DOHH2 (cell line): Measurements from ENCODE around the gene EPDR1.

Experiments used
- H3F3A ChIP-seq: fragments of 200-600 bp; sonication (generic), shearing (Covaris generic); 2 replicates; pipeline ENCODE4 v1.6.0; 2016; ENCODE audit warnings: antibody characterized with exemption, mild to moderate bottlenecking; ENCODE audit not compliant: control insufficient read depth, insufficient read depth
- H3K27ac ChIP-seq: fragments of 200-600 bp; sonication (generic); 2 replicates; pipeline ENCODE4 v1.5.1; 2014; ENCODE audit warnings: low read depth, mild to moderate bottlenecking, low read length, moderate library complexity
- H3K27me3 ChIP-seq: fragments of 200-600 bp; sonication (generic); 2 replicates; pipeline ENCODE4 v1.6.1; 2014; ENCODE audit warnings: mild to moderate bottlenecking, low read length, mixed read lengths; ENCODE audit not compliant: control insufficient read depth
- H3K36me3 ChIP-seq: fragments of 200-600 bp; sonication (generic); 2 replicates; pipeline ENCODE4 v1.6.1; 2014; ENCODE audit warnings: mild to moderate bottlenecking, low read length, moderate library complexity, mixed read lengths; ENCODE audit not compliant: control insufficient read depth
- H3K4me1 ChIP-seq: fragments of 200-600 bp; sonication (generic); 2 replicates; pipeline ENCODE4 v1.6.1; 2014; ENCODE audit warnings: mild to moderate bottlenecking, low read length, mixed read lengths; ENCODE audit not compliant: control insufficient read depth
- H3K4me2 ChIP-seq: fragments of 200-600 bp; sonication (generic); 2 replicates; pipeline ENCODE4 v1.6.0; 2014; ENCODE audit warnings: mild to moderate bottlenecking, low read length, moderate library complexity
- H3K4me3 ChIP-seq: fragments of 200-600 bp; sonication (generic); 2 replicates; pipeline ENCODE4 v1.5.1; 2014; ENCODE audit warnings: mild to moderate bottlenecking, low read length, mixed read lengths
- H3K79me2 ChIP-seq: fragments of 200-600 bp; sonication (generic); 2 replicates; pipeline ENCODE4 v1.6.1; 2014; ENCODE audit warnings: mild to moderate bottlenecking, low read length, mixed read lengths; ENCODE audit not compliant: control insufficient read depth
- H3K9me2 ChIP-seq: fragments of 200-600 bp; sonication (generic); replicated peaks from 2 replicates; pipeline ENCODE4 v1.6.1; 2014; ENCODE audit warnings: mild to moderate bottlenecking, low read length, mixed read lengths; ENCODE audit not compliant: control insufficient read depth
- H3K9me3 ChIP-seq: fragments of 200-600 bp; sonication (generic); 2 replicates; pipeline ENCODE4 v1.6.1; 2014; ENCODE audit warnings: antibody characterized with exemption, low read length, mixed read lengths; ENCODE audit not compliant: control insufficient read depth, insufficient read depth
- H4K20me1 ChIP-seq: fragments of 200-600 bp; sonication (generic); 2 replicates; pipeline ENCODE4 v1.6.0; 2014; ENCODE audit warnings: low read depth, mild to moderate bottlenecking, antibody characterized with exemption, low read length, moderate library complexity; ENCODE audit not compliant: control insufficient read depth, insufficient read depth
- CTCF ChIP-seq: fragments of 200-600 bp; sonication (generic); IDR thresholded peaks from one replicate; pipeline ENCODE4 v1.5.1; 2014; ENCODE audit warnings: antibody characterized with exemption, mild to moderate bottlenecking, low read depth, low read length; ENCODE audit not compliant: poor library complexity, severe bottlenecking
- EZH2phosphoT487 ChIP-seq: fragments of 200-600 bp; sonication (generic); IDR thresholded peaks from 2 replicates; pipeline ENCODE4 v1.6.1; 2017; ENCODE audit warnings: borderline replicate concordance, mild to moderate bottlenecking, antibody characterized with exemption, low read length, moderate library complexity, mixed read lengths

The EPDR1 gene

DNA sequence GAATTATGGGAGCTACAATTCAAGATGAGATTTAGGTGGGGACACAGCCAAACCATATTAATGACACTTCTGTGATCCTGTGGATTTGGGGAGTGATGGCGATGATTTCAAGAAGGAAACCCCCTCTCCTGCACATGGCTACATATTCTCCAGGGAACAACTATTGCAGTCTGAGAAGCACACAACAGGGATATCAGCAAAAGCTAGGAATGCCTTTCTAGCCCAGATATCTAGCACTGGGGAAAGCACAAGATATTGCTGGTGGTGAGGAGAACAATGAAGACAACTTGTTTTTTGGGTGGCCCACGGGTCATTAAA lies 24.3 kb downstream of the EPDR1 start:
- Histone ChIP-seq H3K27me3 (no peaks in the 10 kb centered on the region), H3K9me2 (no peaks in the 10 kb centered on the region), H3F3A (no peaks in the 10 kb centered on the region), H3K4me1 (no peaks in the 10 kb centered on the region), H3K27ac (no peak overlapping the region), H3K9me3 (no peaks in the 10 kb centered on the region), H3K79me2 (no peaks in the 10 kb centered on the region), H3K4me3 (no peak overlapping the region), H4K20me1 (no peaks in the 10 kb centered on the region), H3K36me3 (no peaks in the 10 kb centered on the region), H3K4me2 (no peak overlapping the region)
- TF ChIP-seq CTCF (no peak), EZH2phosphoT487 (no peak)

DNA sequence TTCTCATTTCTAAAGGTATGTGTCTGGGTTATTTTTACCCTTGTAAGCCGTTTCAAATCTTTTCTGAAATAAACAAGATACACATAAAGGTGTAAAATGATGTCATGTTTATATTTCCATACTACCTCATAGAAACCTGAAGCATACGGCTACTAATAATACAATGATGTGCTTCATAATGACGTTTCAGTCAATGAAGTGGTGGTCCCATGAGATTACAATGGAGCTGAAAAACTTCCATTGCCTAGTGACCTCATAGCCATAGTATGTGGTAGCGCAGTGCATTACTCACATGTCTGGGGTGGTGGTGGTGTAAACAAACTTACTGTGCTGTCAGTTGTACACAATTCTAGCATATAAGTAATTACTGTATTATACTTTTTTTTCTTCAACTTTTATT lies 24.9 kb downstream of the EPDR1 start:
- TF ChIP-seq EZH2phosphoT487 (no peak), CTCF (no peak)
- no peaks in the 10 kb centered on the region for H3K27me3 ChIP-seq
- H4K20me1 ChIP-seq = no peaks in the 10 kb centered on the region
- no peaks in the 10 kb centered on the region for H3K79me2 ChIP-seq
- H3K4me1 ChIP-seq = no peaks in the 10 kb centered on the region
- no peaks in the 10 kb centered on the region for H3K9me2 ChIP-seq
- H3K4me3 ChIP-seq = no peak overlapping the region
- H3K36me3 ChIP-seq = no peaks in the 10 kb centered on the region
- no peaks in the 10 kb centered on the region for H3F3A ChIP-seq
- no peaks in the 10 kb centered on the region for H3K9me3 ChIP-seq
- no peak overlapping the region for H3K27ac ChIP-seq
- no peak overlapping the region for H3K4me2 ChIP-seq

GRCh38 chr7:37947138-37947940 lies 26.9 kb downstream of the EPDR1 start:
- H3K27me3 ChIP-seq = no peaks in the 10 kb centered on the region
- TF ChIP-seq EZH2phosphoT487 (no peak), CTCF (no peak)

More at GRCh38 chr7:37947138-37947940, 26.9 kb downstream of the EPDR1 start:
- no peak overlapping the region for H3K4me3 ChIP-seq
- H3F3A ChIP-seq = no peaks in the 10 kb centered on the region
- no peaks in the 10 kb centered on the region for H4K20me1 ChIP-seq
- no peak overlapping the region for H3K4me2 ChIP-seq
- H3K79me2 ChIP-seq = no peaks in the 10 kb centered on the region
- no peaks in the 10 kb centered on the region for H3K4me1 ChIP-seq
- H3K36me3 ChIP-seq = no peaks in the 10 kb centered on the region
- no peaks in the 10 kb centered on the region for H3K9me2 ChIP-seq
- no peak overlapping the region for H3K27ac ChIP-seq
- no peaks in the 10 kb centered on the region for H3K9me3 ChIP-seq
